ENCODE data around the gene MTFP1.

Gene MTFP1

GRCh38 chr22:30472994-30473720 is 47.6 kb downstream of the MTFP1 start:
- Histone ChIP-seq H3K27me3 (replicated peaks; ENCODE audit: insufficient read depth, low read length) (peaks cover 94% of the 10 kb centered on the region), H3K36me3 (replicated peaks; ENCODE audit: insufficient read depth, low read length) (no peaks in the 10 kb centered on the region), H3K4me1 (ENCODE audit: low read length) (no peaks in the 10 kb centered on the region), H3K9ac (ENCODE audit: low read length) (no peak overlapping the region), H3K79me2 (ENCODE audit: low read length) (no peaks in the 10 kb centered on the region), H3K4me3 (ENCODE audit: low read length) (no peak overlapping the region), H3F3A (ENCODE audit: insufficient read depth, low read length) (no peaks in the 10 kb centered on the region), H4K20me1 (ENCODE audit: insufficient read depth, low read length) (no peaks in the 10 kb centered on the region), H3K4me2 (ENCODE audit: low read depth, low read length) (no peak overlapping the region), H3K27ac (ENCODE audit: low read length) (no peak overlapping the region), H3K9me3 (replicated peaks; ENCODE audit: insufficient read depth, low read length) (no peaks in the 10 kb centered on the region), H3K9me2 (replicated peaks; ENCODE audit: insufficient read depth, low read length) (no peaks in the 10 kb centered on the region), H2AFZ (ENCODE audit: low read length) (no peak overlapping the region)
- no peak for DNase-seq
- TF ChIP-seq CTCF (IDR thresholded peaks at IDR 0.05; ENCODE audit: low read length) (no peak), EZH2 (optimal IDR thresholded peaks at IDR 0.05; ENCODE audit: low read depth, low read length) (no peak), EZH2phosphoT487 (IDR thresholded peaks at IDR 0.05; ENCODE audit: low read length) (no peak)

- Histone ChIP-seq H3F3A (ENCODE audit: insufficient read depth, low read length) (no peaks in the 10 kb centered on the region), H3K9ac (ENCODE audit: low read length) (no peak overlapping the region), H4K20me1 (ENCODE audit: insufficient read depth, low read length) (no peaks in the 10 kb centered on the region), H3K79me2 (ENCODE audit: low read length) (no peaks in the 10 kb centered on the region), H3K9me2 (replicated peaks; ENCODE audit: insufficient read depth, low read length) (no peaks in the 10 kb centered on the region), H3K9me3 (replicated peaks; ENCODE audit: insufficient read depth, low read length) (no peaks in the 10 kb centered on the region), H3K36me3 (replicated peaks; ENCODE audit: insufficient read depth, low read length) (no peaks in the 10 kb centered on the region), H2AFZ (ENCODE audit: low read length) (no peak overlapping the region), H3K4me1 (ENCODE audit: low read length) (no peaks in the 10 kb centered on the region), H3K27me3 (replicated peaks; ENCODE audit: insufficient read depth, low read length) (peaks cover 94% of the 10 kb centered on the region), H3K4me3 (ENCODE audit: low read length) (no peak overlapping the region), H3K4me2 (ENCODE audit: low read depth, low read length) (no peak overlapping the region), H3K27ac (ENCODE audit: low read length) (no peak overlapping the region)
- DNase-seq: no peak
- no peak for TF ChIP-seq CTCF (IDR thresholded peaks at IDR 0.05; ENCODE audit: low read length)
- TF ChIP-seq EZH2phosphoT487 (IDR thresholded peaks at IDR 0.05; ENCODE audit: low read length): no peak
- no peak for TF ChIP-seq EZH2 (optimal IDR thresholded peaks at IDR 0.05; ENCODE audit: low read depth, low read length)
Observed at GRCh38 chr22:30474121-30474520, 48.6 kb downstream of the MTFP1 start.

- no peaks in the 10 kb centered on the region for H4K20me1 ChIP-seq (ENCODE audit: insufficient read depth, low read length)
- no peaks in the 10 kb centered on the region for H3K9me3 ChIP-seq (replicated peaks; ENCODE audit: insufficient read depth, low read length)
- no peak overlapping the region for H3K4me3 ChIP-seq (ENCODE audit: low read length)
- no peaks in the 10 kb centered on the region for H3K4me1 ChIP-seq (ENCODE audit: low read length)
- H3K9me2 ChIP-seq (replicated peaks; ENCODE audit: insufficient read depth, low read length): no peaks in the 10 kb centered on the region
- DNase-seq: no peak
- TF ChIP-seq CTCF (IDR thresholded peaks at IDR 0.05; ENCODE audit: low read length) (no peak), EZH2phosphoT487 (IDR thresholded peaks at IDR 0.05; ENCODE audit: low read length) (no peak), EZH2 (optimal IDR thresholded peaks at IDR 0.05; ENCODE audit: low read depth, low read length) (no peak)
- H3K27ac ChIP-seq (ENCODE audit: low read length): no peak overlapping the region
- H3F3A ChIP-seq (ENCODE audit: insufficient read depth, low read length): no peaks in the 10 kb centered on the region
- peaks cover 94% of the 10 kb centered on the region for H3K27me3 ChIP-seq (replicated peaks; ENCODE audit: insufficient read depth, low read length)
- no peaks in the 10 kb centered on the region for H3K36me3 ChIP-seq (replicated peaks; ENCODE audit: insufficient read depth, low read length)
- H3K79me2 ChIP-seq (ENCODE audit: low read length): no peaks in the 10 kb centered on the region
- no peak overlapping the region for H3K4me2 ChIP-seq (ENCODE audit: low read depth, low read length)
- no peak overlapping the region for H3K9ac ChIP-seq (ENCODE audit: low read length)
- H2AFZ ChIP-seq (ENCODE audit: low read length): no peak overlapping the region
Observed at GRCh38 chr22:30474683-30475424, 49.3 kb downstream of the MTFP1 start.

Data from MM.1S (cell line).